Kidney (tissue), 14 donors: Measurements from ENCODE around the gene SDE2. TPM values are rescaled to one million over a fixed set of nuclear protein-coding genes. Genes with fewer than 3 reads are reported as not detected.
"Not testable (repeated sequence)": the region's sequence is repeated elsewhere in the genome, so short reads cannot be mapped to it uniquely, and the experiment has no call there.

Experiments used
- DNase-seq, 5 donors: peaks; one replicate each; pipeline ENCODE4 v3.0.0-alpha.2; 2013 to 2020
- FAIRE-seq: peaks from 2 replicates; lab custom pipeline; 2012; peaks lifted over from hg19 to GRCh38; lab: Jason Lieb, UNC
- H3K27ac ChIP-seq, 2 donors: one replicate each; pipeline ENCODE4 v1.7.0; 2013; ENCODE audit warnings: low read depth in 2 of 2, low read length in 2 of 2, inconsistent platforms in 1 of 2
- H3K27me3 ChIP-seq: one replicate; pipeline ENCODE4 v1.7.1; 2013; ENCODE audit warnings: low read length, inconsistent platforms; ENCODE audit not compliant: control insufficient read depth, insufficient read depth
- H3K36me3 ChIP-seq, 3 donors: one replicate each; pipeline versions ENCODE4 v1.7.0 to v1.7.1; 2013; ENCODE audit warnings: low read length in 3 of 3, control low read depth in 1 of 3, inconsistent platforms in 1 of 3; ENCODE audit not compliant: insufficient read depth in 3 of 3, control insufficient read depth in 2 of 3
- H3K4me1 ChIP-seq, 3 donors: one replicate each; pipeline versions ENCODE4 v1.7.0 to v1.7.1; 2013; ENCODE audit warnings: low read length in 3 of 3, inconsistent platforms in 1 of 3, low read depth in 1 of 3; ENCODE audit not compliant: control insufficient read depth in 2 of 3, insufficient read depth in 2 of 3
- H3K4me3 ChIP-seq, 3 donors: one replicate each; pipeline versions ENCODE4 v1.7.0 to v1.8.1; 2013; ENCODE audit warnings: low read length in 3 of 3, control low read depth in 1 of 3, inconsistent platforms in 1 of 3
- H3K9ac ChIP-seq, 3 donors: one replicate each; pipeline versions ENCODE4 v1.7.0 to v1.7.1; 2013; ENCODE audit warnings: low read length in 3 of 3, control low read depth in 1 of 3, inconsistent platforms in 1 of 3
- H3K9me3 ChIP-seq, 3 donors: one replicate each; pipeline versions ENCODE4 v1.7.0 to v1.7.1; 2013; ENCODE audit warnings: low read length in 3 of 3, control low read depth in 1 of 3, inconsistent platforms in 1 of 3; ENCODE audit not compliant: control insufficient read depth in 2 of 3, insufficient read depth in 1 of 3
- CTCF ChIP-seq: IDR thresholded peaks from 3 replicates; pipeline ENCODE4 v1.5.1; 2012; ENCODE audit warnings: mild to moderate bottlenecking, moderate library complexity, borderline replicate concordance; ENCODE audit not compliant: insufficient read depth; ENCODE audit errors: extremely low read depth
- intact Hi-C: fragments of 100-400 bp; cut with DNase I; formaldehyde crosslinking; loops from one replicate; pipeline ENCODE4 v1.11.1; 2022
- polyA plus RNA-seq: library from polyadenylated mRNA; stranded (reverse); fragments of 350-450 nt; fragmentation: Illumina TruSeq; extraction: RNeasy Lipid Tissue Mini Kit (QIAGEN cat#74804); gene quantifications from one replicate; pipeline ENCODE4 v1.2.3, GENCODE V29; 2014; ENCODE audit warnings: low read depth, low replicate concordance; ENCODE audit not compliant: insufficient read depth
- total RNA-seq: library from RNA; stranded (reverse); fragmentation: NEBNext Ultra II Directional; extraction: Animal tissue kit (Norgen Biotek cat#: 25700); gene quantifications from one replicate; pipeline ENCODE4 v1.2.1, GENCODE V29; 2021
- donor health status: control.
- donor health status: control.
- donor health status: control.
- donor health status: control.
- donor health status: control.
- donor health status: DM: yes; HTN: yes; CAD: no.
- donor health status: Normal renal cell carcinoma (clear cell type).

Gene SDE2
- total and polyA plus RNA-seq, 2 donors from 2014 or later = 3.4 to 19.2 TPM

GRCh38 chr1:225972344-225973152 lies 26.6 kb downstream of the SDE2 start:
- Histone ChIP-seq H3K27ac (no peak overlapping the region), H3K36me3 (no peaks in the 10 kb centered on the region), H3K4me3 (no peak overlapping the region), H3K9me3 (no peaks in the 10 kb centered on the region), H3K4me1 (peaks cover 0 to 2% (median 0%) of the 10 kb centered on the region in 3 donors), H3K27me3 (no peaks in the 10 kb centered on the region), H3K9ac (no peak overlapping the region)
- TF ChIP-seq CTCF = no peak
- peak in 1 of 5 donors; percentile 7 for DNase-seq
- no peak for FAIRE-seq
- intact Hi-C loops = loop anchor here (10.0 kb wide), 1 partner anchor 498 kb away; no protein-coding TSS in a partner anchor

GRCh38 chr1:225970592-225971157 lies 28.5 kb downstream of the SDE2 start:
- FAIRE-seq, H3K9me3 ChIP-seq, H3K4me1 ChIP-seq, H3K27me3 ChIP-seq, H3K9ac ChIP-seq, H3K4me3 ChIP-seq, H3K27ac ChIP-seq, H3K36me3 ChIP-seq, DNase-seq: not testable (repeated sequence)
- intact Hi-C loops = loop anchor here (10.0 kb wide), 1 partner anchor 496 kb away; no protein-coding TSS in a partner anchor

- FAIRE-seq = not testable (repeated sequence)
Measured at GRCh38 chr1:225969751-225970150, 29.4 kb downstream of the SDE2 start.

GRCh38 chr1:225965231-225965630 lies 33.9 kb downstream of the SDE2 start:
- DNase-seq (no peak), FAIRE-seq (no peak)
- Histone ChIP-seq H3K27me3 (no peaks in the 10 kb centered on the region), H3K36me3 (no peaks in the 10 kb centered on the region), H3K27ac (no peak overlapping the region), H3K4me1 (no peaks in the 10 kb centered on the region), H3K9me3 (no peaks in the 10 kb centered on the region), H3K9ac (no peak overlapping the region), H3K4me3 (no peak overlapping the region)
- no peak for TF ChIP-seq CTCF
- intact Hi-C loops = no loop called here

More at GRCh38 chr1:225969751-225970150, 29.4 kb downstream of the SDE2 start:
- H3K27ac ChIP-seq, H3K27me3 ChIP-seq, H3K9me3 ChIP-seq, H3K36me3 ChIP-seq, H3K4me3 ChIP-seq, H3K4me1 ChIP-seq, H3K9ac ChIP-seq, DNase-seq: not testable (repeated sequence)
- intact Hi-C loops = loop anchor here (10.0 kb wide), 1 partner anchor 495 kb away; no protein-coding TSS in a partner anchor
